H9 (cell line): Measurements from ENCODE around the gene NCMAP. TPM values are rescaled to one million over a fixed set of nuclear protein-coding genes. Genes with fewer than 3 reads are reported as not detected.

Experiments
- DNase-seq: peaks from one replicate; pipeline ENCODE4 v3.0.0-alpha.2; 2017
- H2AFZ ChIP-seq: one replicate; pipeline ENCODE4 v1.6.1; 2013; ENCODE audit warnings: mild to moderate bottlenecking, low read length, control low read depth, moderate library complexity
- H2AK5ac ChIP-seq: 2 replicates; pipeline ENCODE4 v1.6.1; 2013; ENCODE audit warnings: low read length, control low read depth, mixed read lengths; ENCODE audit not compliant: insufficient read length
- H2BK120ac ChIP-seq: one replicate; pipeline ENCODE4 v1.6.1; 2013; ENCODE audit warnings: low read depth, mild to moderate bottlenecking, low read length, control low read depth, inconsistent platforms; ENCODE audit not compliant: poor library complexity, severe bottlenecking
- H2BK12ac ChIP-seq: 2 replicates; pipeline ENCODE4 v1.6.1; 2013; ENCODE audit warnings: low read length, control low read depth, mixed read lengths, low read depth; ENCODE audit not compliant: insufficient read length
- H2BK15ac ChIP-seq: 2 replicates; pipeline ENCODE4 v1.6.1; 2013; ENCODE audit warnings: low read depth, low read length, control low read depth
- H2BK20ac ChIP-seq: one replicate; pipeline ENCODE4 v1.6.1; 2013; ENCODE audit warnings: low read depth, mild to moderate bottlenecking, low read length, control low read depth, inconsistent platforms; ENCODE audit not compliant: poor library complexity, severe bottlenecking
- H2BK5ac ChIP-seq: 2 replicates; pipeline ENCODE4 v1.6.1; 2013; ENCODE audit warnings: low read length, control low read depth, mixed read lengths; ENCODE audit not compliant: insufficient read length
- H3K14ac ChIP-seq: 2 replicates; pipeline ENCODE4 v1.6.1; 2013; ENCODE audit warnings: low read length, control low read depth; ENCODE audit not compliant: insufficient read depth
- H3K18ac ChIP-seq: 2 replicates; pipeline ENCODE4 v1.6.1; 2013; ENCODE audit warnings: low read depth, mild to moderate bottlenecking, mixed read lengths, low read length, control low read depth; ENCODE audit not compliant: insufficient read length
- H3K23ac ChIP-seq: 2 replicates; pipeline ENCODE4 v1.6.1; 2013; ENCODE audit warnings: low read length, control low read depth, mixed read lengths, low read depth; ENCODE audit not compliant: insufficient read length
- H3K23me2 ChIP-seq: 2 replicates; pipeline ENCODE4 v1.6.1; 2013; ENCODE audit warnings: low read depth, mild to moderate bottlenecking, mixed read lengths, low read length, control low read depth; ENCODE audit not compliant: insufficient read length, poor library complexity, severe bottlenecking
- H3K27ac ChIP-seq: 2 replicates; pipeline ENCODE4 v1.5.1; 2013; ENCODE audit warnings: low read length, control low read depth, mixed read lengths, low read depth; ENCODE audit not compliant: insufficient read length
- H3K27me3 ChIP-seq: 2 replicates; pipeline ENCODE4 v1.6.1; 2013; ENCODE audit warnings: low read length, control low read depth, inconsistent platforms; ENCODE audit not compliant: insufficient read depth
- H3K4ac ChIP-seq: 2 replicates; pipeline ENCODE4 v1.6.1; 2013; ENCODE audit warnings: low read depth, mild to moderate bottlenecking, control low read depth, inconsistent platforms, low read length, moderate library complexity
- H3K4me1 ChIP-seq: 2 replicates; pipeline ENCODE4 v1.6.1; 2013; ENCODE audit warnings: low read length, control low read depth, inconsistent platforms; ENCODE audit not compliant: insufficient read depth
- H3K4me2 ChIP-seq: 2 replicates; pipeline ENCODE4 v1.6.1; 2013; ENCODE audit warnings: low read length, control low read depth, mixed read lengths; ENCODE audit not compliant: insufficient read length, insufficient read depth
- H3K56ac ChIP-seq: 2 replicates; pipeline ENCODE4 v1.6.1; 2013; ENCODE audit warnings: low read depth, mild to moderate bottlenecking, mixed read lengths, low read length, control low read depth; ENCODE audit not compliant: insufficient read length
- H3K79me1 ChIP-seq: 2 replicates; pipeline ENCODE4 v1.6.1; 2013; ENCODE audit warnings: low read depth, mild to moderate bottlenecking, moderate library complexity, low read length, control low read depth, inconsistent platforms; ENCODE audit not compliant: insufficient read depth, poor library complexity, severe bottlenecking
- H3K79me2 ChIP-seq: 2 replicates; pipeline ENCODE4 v1.6.1; 2013; ENCODE audit warnings: low read length, control low read depth, inconsistent platforms; ENCODE audit not compliant: insufficient read depth
- H3K9ac ChIP-seq: 2 replicates; pipeline ENCODE4 v1.6.1; 2013; ENCODE audit warnings: low read length, control low read depth, mixed read lengths; ENCODE audit not compliant: insufficient read length; ENCODE audit errors: extremely low read depth
- H3K9me3 ChIP-seq: one replicate; pipeline ENCODE4 v1.6.1; 2013; ENCODE audit warnings: low read depth, low read length, inconsistent platforms; ENCODE audit not compliant: control insufficient read depth
- H3T11ph ChIP-seq: one replicate; pipeline ENCODE4 v1.6.1; 2013; ENCODE audit warnings: mild to moderate bottlenecking, low read length, control low read depth, inconsistent platforms
- H4K20me1 ChIP-seq: one replicate; pipeline ENCODE4 v1.6.1; 2013; ENCODE audit not compliant: control insufficient read depth, insufficient read length, insufficient read depth
- H4K5ac ChIP-seq: 2 replicates; pipeline ENCODE4 v1.6.1; 2013; ENCODE audit warnings: low read depth, mild to moderate bottlenecking, mixed read lengths, low read length, control low read depth; ENCODE audit not compliant: insufficient read length
- H4K8ac ChIP-seq: replicated peaks from 2 replicates; pipeline ENCODE4 v1.6.1; 2013; ENCODE audit warnings: low read length, control low read depth, mixed read lengths, low read depth; ENCODE audit not compliant: insufficient read length
- H4K91ac ChIP-seq: 2 replicates; pipeline ENCODE4 v1.6.1; 2013; ENCODE audit warnings: low read depth, mild to moderate bottlenecking, moderate library complexity, mixed read lengths, low read length, control low read depth; ENCODE audit not compliant: insufficient read length
- H3K27ac Mint-ChIP-seq, 3 experiments: 2 replicates in 2 of 3; 3 replicates in 1 of 3; pipeline ENCODE4 v1.8.0; 2020 to 2021; ENCODE audit warnings: mixed read lengths in 3 of 3, mild to moderate bottlenecking in 1 of 3, moderate library complexity in 1 of 3
- H3K27me3 Mint-ChIP-seq: 2 replicates; pipeline ENCODE4 v1.8.0; 2021; ENCODE audit warnings: low read depth, mild to moderate bottlenecking, moderate library complexity, mixed read lengths
- H3K36me3 Mint-ChIP-seq, 3 experiments: 2 replicates in 2 of 3; 3 replicates in 1 of 3; pipeline ENCODE4 v1.8.0; 2020 to 2021; ENCODE audit warnings: low read depth in 3 of 3, mixed read lengths in 3 of 3; ENCODE audit not compliant: insufficient read depth in 1 of 3
- H3K4me1 Mint-ChIP-seq, 2 experiments: 2 replicates each; pipeline ENCODE4 v1.8.0; 2020; ENCODE audit warnings: mixed read lengths in 2 of 2
- H3K4me3 Mint-ChIP-seq, 2 experiments: 2 replicates in 1 of 2; 3 replicates in 1 of 2; pipeline ENCODE4 v1.8.0; 2020 to 2021; ENCODE audit warnings: mild to moderate bottlenecking in 2 of 2, mixed read lengths in 2 of 2, moderate library complexity in 1 of 2
- H3K9me3 Mint-ChIP-seq, 2 experiments: 2 replicates in 1 of 2; 3 replicates in 1 of 2; pipeline ENCODE4 v1.8.0; 2020; ENCODE audit warnings: mild to moderate bottlenecking in 2 of 2, mixed read lengths in 2 of 2, moderate library complexity in 1 of 2
- total RNA-seq: library from RNA; stranded (reverse); gene quantifications from 2 replicates; pipeline ENCODE4 v1.2.1, GENCODE V29; 2021
- TF ChIP-seq, protein P1 (sequence below): fragments of 200-600 bp; sonication (generic); conservative IDR thresholded peaks from 3 replicates; pipeline ENCODE4 v1.8.0; 2021; ENCODE audit warnings: antibody characterized with exemption, mild to moderate bottlenecking

Gene NCMAP
- total RNA-seq, 1 experiment from 2014 or later, result 0.35 TPM

DNA sequence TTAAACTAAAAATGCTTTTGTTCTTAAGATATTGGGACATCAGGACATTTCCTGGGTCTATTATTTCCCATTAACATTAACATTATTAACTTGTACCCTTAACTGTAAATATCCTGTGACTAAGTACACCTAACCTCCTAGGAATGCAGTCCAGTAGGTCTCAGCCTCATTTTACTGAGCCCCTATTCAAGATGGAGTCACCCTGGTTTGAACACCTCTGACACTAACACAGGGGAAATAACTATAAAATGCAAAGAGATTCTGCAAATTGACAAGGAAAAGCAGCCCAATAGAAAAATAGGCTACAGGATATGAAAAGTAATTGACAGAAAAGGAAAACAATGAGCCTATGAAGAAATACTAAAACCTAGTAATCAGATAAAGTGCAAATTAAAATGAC is 11.6 kb upstream of the NCMAP start:
- H4K20me1 ChIP-seq, result no peaks in the 10 kb centered on the region
- no peak overlapping the region for H2BK5ac ChIP-seq
- Mint-ChIP-seq H3K9me3 (no peaks in the 10 kb centered on the region), H3K4me1 (peaks cover 20 to 25% of the 10 kb centered on the region in 2 experiments), H3K4me3 (no peak overlapping the region), H3K27ac (no peak overlapping the region), H3K27me3 (peaks cover 2% of the 10 kb centered on the region; the same call in 1 of the 2 replicates), H3K36me3 (no peaks in the 10 kb centered on the region)
- no peak overlapping the region for H2AK5ac ChIP-seq
- TF ChIP-seq, protein P1, sequence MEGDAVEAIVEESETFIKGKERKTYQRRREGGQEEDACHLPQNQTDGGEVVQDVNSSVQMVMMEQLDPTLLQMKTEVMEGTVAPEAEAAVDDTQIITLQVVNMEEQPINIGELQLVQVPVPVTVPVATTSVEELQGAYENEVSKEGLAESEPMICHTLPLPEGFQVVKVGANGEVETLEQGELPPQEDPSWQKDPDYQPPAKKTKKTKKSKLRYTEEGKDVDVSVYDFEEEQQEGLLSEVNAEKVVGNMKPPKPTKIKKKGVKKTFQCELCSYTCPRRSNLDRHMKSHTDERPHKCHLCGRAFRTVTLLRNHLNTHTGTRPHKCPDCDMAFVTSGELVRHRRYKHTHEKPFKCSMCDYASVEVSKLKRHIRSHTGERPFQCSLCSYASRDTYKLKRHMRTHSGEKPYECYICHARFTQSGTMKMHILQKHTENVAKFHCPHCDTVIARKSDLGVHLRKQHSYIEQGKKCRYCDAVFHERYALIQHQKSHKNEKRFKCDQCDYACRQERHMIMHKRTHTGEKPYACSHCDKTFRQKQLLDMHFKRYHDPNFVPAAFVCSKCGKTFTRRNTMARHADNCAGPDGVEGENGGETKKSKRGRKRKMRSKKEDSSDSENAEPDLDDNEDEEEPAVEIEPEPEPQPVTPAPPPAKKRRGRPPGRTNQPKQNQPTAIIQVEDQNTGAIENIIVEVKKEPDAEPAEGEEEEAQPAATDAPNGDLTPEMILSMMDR, result no peak
- H3K18ac ChIP-seq, result no peak overlapping the region
- no peak overlapping the region for H3K4ac ChIP-seq
- no peak overlapping the region for H4K91ac ChIP-seq
- H4K5ac ChIP-seq, result no peak overlapping the region
- H3K79me1 ChIP-seq, result no peaks in the 10 kb centered on the region
- no peak overlapping the region for H3K14ac ChIP-seq
- no peak overlapping the region for H3K27ac ChIP-seq
- H3K56ac ChIP-seq, result no peak overlapping the region
- no peak overlapping the region for H3K9ac ChIP-seq
- H3K23me2 ChIP-seq, result no peaks in the 10 kb centered on the region
- H3K9me3 ChIP-seq, result no peaks in the 10 kb centered on the region
- H2BK12ac ChIP-seq, result no peak overlapping the region
- H3K79me2 ChIP-seq, result no peaks in the 10 kb centered on the region
- no peak overlapping the region for H2BK120ac ChIP-seq
- H3K4me2 ChIP-seq, result no peak overlapping the region
- no peak overlapping the region for H2AFZ ChIP-seq
- no peak overlapping the region for H2BK20ac ChIP-seq
- H3K27me3 ChIP-seq, result no peaks in the 10 kb centered on the region
- H3K23ac ChIP-seq, result no peak overlapping the region
- H3K4me1 ChIP-seq, result no peaks in the 10 kb centered on the region
- no peak overlapping the region for H3T11ph ChIP-seq
- DNase-seq, result no peak
- H4K8ac ChIP-seq, result no peak overlapping the region
- H2BK15ac ChIP-seq, result no peak overlapping the region
